IPS-NIHi11 (cell line): ENCODE data around the gene SETD3.
A peak's percentile ranks its signal among the peaks of the same experiment; 100 is the strongest.

Source experiments
- DNase-seq: peaks from one replicate; pipeline ENCODE4 v3.0.0; 2012; ENCODE audit warnings: mixed read lengths, low spot score

Gene SETD3

GRCh38 chr14:99393059-99393655 is 87.5 kb downstream of the SETD3 start:
- peak; percentile 74 for DNase-seq

DNA sequence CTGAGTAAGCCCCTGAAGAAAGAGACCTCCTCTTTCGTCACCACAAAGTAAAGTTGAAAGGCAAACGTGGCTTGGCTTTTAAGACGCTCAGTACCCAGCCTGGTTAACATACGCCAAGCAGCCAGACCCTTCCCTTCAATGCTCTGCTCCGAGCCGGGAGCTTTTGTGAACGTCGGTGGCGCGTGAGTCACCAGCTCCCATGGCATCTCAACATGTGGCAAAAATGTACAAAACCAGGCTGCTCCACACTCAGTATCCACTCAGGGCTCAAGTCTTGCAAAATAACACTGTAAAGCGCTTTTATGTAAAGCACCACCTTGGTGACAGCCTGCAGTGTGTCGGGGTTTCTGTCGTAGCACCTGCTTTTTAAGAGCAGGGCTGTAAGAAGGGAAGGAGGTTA is 89.0 kb downstream of the SETD3 start:
- no peak for DNase-seq

DNA sequence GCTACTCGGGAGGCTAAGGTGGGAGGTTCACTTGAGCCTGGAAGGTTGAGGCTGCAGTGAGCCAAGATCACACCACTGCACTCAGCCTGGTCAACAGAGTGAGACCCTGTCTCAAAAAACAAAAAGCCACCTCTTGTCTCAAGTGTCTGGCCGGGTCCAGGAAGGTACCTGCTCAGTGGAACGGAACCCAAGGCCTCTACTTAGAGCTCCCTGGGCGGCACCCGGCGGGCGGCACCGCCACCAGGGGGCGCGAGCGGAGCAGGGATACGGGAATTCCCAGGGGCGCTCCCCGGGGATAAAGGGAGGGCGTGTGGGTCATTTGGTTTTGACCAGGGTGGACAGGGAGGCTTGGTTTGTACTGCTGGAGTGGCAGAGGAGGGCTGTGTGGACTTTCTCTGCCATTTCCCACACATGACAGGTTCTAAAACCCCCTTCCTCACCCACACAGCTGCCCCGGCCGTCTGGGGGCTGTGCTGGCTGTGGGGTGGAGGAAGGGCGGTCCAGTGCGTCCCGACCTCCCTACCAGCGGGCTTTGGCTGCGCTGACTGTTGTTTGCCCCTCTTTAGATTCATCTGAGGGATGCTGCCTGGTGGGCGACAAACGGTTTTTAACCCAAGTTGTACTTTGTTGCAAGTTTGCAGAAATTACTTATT is 91.4 kb downstream of the SETD3 start:
- DNase-seq: peak; percentile 89

DNA sequence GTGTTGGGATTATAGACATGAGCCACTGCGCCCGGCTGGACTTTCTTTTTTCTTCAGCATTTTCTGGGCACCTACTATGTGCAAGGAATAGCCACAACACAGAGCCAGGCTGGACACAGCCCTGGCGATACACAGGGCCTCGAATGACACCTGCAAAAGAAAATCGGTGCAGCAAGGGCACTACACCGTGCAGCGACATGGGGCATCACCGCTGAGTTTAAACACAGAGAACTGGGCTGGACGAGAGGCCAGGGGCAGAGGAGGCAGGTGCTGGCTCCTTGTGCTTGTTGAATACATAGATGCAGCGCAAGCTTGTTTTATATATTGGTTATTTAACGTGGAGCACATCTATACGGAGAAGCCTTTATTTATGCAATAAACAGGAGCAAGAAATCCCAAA is 92.4 kb downstream of the SETD3 start:
- no peak for DNase-seq

DNA sequence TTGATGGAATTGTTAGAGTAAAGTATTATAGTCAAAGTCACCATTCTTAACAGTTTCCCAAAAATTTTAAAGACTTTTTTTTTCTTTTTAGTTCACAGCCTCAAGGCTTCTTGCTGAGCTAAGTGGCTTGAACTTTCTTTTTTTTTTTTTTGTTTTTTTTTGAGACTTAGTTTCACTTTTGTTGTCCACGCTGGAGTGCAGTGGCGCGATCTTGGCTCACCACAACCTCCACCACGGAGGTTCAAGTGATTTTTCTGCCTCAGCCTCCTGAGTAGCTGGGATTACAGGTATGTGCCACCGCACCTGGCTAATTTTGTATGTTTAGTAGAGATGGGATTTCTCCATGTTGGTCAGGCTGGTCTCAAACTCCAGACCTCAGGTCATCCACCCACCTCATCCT is 92.8 kb downstream of the SETD3 start:
- DNase-seq: no peak

GRCh38 chr14:99384450-99385417 is 95.9 kb downstream of the SETD3 start:
- no peak for DNase-seq

DNA sequence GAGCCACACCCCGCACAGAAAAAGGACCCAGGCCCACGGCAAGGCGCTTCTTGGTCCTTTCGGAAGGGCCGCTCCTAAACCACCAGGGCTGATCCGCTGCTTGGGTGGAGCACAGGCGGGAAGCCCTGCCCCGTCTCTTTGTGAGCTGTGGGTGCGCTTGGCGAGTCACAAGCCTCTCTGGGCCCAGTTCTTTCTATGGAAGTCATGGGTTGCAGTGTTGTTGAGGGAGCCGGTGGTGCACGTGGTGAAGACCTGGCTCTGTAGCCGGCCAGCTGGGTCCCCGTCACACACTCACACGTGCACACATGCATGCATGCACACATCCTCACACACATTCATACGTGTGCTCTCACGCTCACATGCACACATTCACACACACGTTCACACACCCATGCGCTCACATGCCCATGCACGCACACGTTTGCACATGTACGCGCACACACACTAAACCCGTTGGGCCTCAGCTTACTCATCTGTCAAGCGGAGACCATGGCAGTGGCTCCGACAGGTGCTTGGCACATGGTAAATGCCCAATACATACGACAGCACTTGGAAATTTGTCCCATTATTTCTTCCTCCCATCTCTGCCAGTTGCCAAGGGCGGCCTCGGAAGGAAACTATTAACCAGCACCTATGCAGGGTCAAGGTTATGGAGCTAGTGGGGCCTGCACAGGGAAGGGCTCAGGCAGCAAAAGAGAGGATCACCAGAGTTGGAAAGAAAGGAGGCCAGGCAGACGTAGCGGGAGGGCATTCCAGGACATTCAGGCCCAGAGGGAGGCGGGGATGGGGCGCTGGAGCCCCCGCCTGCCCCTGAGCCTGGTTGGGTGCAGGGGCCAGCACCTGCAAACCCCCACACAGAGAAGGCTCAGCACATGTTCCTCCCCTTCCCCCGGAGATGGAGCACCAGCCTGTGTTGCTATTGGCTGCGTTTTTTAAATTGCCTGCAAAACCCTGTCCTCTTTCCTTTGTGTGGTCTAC is 96.9 kb downstream of the SETD3 start:
- DNase-seq: peak; percentile 44

DNA sequence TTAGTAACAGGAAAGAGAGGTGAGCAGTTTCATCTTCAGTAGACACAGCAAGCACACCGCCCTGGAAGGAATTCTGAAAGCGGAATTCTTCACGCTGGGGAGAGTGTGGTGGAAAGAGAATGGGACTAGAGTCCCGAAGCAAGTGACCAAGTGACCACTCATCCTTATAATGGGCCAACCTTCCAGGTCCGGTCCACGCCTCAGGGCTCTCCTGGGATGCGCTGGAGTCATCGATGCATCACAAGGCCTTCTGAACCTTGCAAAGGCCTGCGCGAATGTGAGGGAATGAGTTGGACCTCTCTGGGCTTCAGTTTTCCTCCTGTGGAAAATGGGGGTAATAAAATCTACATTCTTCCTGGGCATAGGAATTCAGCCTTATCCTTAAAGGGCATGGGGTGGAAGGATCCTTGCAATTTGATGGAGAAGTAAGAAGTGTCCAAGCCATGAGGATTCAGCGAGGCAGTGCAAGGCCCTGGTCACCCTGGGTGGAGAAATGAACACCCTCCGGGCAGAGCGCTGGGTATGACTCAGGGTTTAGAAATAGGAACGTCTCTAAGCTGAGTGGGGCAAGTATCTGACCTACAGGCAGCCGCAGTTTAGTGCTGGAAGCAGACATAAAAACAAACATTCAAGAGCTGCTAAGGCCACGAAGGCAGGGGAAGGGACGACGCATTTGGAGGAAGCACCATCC is 97.7 kb downstream of the SETD3 start:
- no peak for DNase-seq

- DNase-seq: no peak
These were observed 98.6 kb downstream of the SETD3 start for GRCh38 chr14:99382071-99382470.

DNA sequence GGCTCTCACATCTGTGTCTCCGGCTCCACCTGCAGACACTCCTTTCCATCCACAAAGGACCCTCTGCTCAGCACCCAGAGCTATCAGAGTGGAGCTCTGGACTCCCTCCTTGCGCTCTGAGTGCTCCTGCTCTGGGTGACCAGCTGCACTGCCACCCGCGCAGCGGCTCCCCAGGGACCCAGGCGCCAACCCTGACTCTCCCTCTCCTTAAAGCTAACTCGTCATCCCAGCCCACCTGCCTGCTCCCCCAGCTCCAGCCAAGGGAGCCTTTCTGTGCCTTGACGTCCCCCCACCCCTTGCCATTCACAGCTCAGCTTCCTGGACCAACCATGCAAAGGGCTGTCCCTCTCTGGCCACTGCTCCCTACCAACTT is 99.0 kb downstream of the SETD3 start:
- DNase-seq: no peak

DNA sequence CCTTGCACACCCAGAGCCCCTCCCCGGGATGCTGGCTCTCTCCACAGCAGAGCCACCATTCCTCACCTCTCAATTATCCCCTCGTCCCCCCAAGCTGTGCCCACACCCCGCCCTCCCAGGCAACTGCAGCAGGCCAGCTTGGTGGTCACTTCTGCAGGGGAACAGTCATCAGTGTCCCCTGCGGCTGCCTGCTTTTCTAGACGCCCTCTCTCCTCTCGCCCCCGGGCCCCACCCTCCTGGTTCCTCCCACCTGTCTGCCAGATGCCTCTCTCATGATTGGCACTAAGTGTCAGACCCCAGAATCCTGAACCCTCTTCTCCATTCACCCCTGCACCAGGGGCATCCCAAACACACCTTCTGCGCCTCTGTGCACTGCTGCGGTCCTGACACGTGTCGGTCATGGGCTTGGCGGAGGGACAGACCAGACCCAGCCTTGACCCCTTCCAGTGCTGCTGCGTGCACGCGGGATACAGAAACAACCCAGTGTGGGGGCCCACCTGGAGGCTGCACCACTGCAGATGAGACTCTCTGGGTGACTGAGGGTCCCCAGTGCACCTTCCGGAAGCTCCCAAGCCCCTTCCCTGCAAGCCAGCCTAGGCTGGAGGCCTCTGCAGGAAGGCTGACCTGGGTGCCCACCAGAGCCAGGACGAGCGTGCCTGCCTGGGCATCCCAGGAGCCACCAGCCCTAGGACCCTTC is 99.5 kb downstream of the SETD3 start:
- DNase-seq: no peak

DNA sequence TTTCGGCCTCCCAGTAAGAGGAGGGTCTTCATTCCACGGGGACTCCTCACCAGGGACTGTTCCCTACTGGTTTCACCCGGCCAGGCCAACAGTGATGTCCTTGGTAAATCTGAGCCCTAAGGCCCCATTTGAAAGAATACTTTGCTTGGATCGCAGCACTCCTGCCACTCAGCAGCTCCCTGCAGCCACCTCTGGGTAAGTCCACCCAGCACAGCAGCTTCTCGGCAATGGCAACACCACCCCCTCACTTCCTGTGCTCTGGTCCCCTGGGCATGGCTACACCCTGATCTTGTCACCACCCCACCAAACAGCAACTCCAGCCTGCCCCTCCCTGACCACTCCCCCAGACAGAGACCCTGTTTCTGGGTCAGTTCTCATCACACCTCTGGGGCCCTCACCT is 100.3 kb downstream of the SETD3 start:
- DNase-seq: no peak

- peak; percentile 49 for DNase-seq
These were observed 101.9 kb downstream of the SETD3 start for GRCh38 chr14:99378782-99379214.

DNA sequence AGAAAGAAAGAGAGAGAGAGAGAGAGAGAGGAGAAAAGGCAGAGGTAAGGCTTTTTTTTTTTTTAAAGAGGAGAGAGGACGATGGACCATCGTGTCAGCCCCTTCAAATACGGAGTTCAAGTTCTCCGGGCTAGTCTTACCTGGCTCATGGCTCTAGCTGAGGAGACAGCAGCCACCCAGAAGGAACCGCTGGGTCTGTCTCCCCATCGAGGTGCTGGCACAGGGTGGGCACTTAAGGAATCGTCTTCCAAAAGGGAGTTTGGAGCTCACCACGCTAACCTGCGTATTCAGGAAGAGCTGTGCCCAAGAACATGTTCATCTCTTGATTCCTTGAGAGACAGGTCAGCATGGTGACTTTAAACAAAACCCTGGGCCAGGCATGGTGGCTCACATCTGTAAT is 102.7 kb downstream of the SETD3 start:
- no peak for DNase-seq

DNA sequence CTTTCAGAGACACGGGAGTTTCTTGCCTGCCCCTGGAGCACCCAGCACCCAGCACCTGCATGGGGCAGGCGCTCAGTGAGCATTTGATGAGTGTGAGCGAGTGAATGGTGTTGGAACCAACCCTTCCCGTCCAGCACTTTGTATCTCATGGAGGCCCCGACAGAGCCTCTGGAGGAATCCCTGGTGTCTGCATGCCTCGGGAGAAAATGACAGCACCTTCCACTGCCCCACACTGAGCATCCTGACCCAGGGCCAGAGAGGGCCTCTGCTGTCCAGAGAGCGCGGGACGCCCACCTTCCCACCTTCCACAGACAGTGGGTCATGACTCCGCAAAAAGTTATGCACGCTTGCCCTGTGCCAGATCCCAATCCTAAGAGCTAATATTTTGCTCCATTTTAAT is 105.7 kb downstream of the SETD3 start:
- no peak for DNase-seq

DNA sequence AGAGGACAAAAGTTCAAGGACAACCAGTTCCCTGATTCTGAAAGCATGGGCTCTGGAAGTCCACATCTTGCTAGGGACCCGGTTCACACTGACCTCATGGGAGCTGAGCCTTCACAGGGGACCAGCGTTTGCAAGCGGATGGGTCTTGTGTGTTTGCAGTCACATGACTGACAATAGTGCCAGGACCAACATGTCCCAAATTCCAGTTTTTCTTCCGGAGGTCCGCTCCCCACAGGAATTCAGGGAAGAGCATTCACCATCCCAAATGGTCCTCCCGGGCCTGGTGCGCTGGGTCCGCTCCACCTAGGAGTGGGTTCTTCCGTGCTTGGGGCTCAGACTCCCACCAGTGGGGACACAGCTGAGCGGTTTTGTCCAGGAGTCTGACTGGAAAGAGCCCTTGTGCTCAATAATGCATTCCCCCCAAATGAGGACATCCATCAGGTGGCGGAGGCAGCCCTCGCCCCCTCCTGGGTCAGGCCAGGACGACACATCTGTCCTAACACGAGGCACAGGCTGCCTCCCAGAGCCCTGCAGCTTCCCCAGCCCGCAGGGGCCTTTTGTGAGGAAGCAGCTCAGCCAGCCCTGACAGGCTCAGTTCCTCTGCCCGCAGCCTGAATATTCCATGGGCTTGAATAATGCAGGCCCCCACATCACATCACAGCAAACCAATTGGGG is 116.9 kb downstream of the SETD3 start:
- peak; percentile 77 for DNase-seq

DNA sequence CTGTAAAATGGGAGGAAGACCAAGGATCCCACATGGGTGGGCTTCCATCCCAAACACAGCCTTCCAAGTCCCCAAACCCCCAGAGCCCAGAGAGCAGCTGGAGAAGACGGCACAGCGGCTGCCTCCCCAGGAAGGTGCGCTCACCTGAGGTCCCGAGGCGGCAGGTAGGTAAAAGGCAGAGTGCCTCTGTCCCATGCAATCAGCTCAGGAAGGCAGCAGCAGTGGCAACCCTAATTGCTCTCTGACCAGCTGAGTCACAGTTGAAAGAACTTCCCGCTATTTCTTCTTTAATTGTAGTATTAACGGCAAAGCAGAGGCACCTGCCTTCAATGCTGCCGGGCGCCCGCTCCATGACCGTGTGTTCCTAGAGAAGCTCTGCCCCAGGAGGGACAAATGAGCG is 117.6 kb downstream of the SETD3 start:
- no peak for DNase-seq

GRCh38 chr14:99361596-99362215 is 119.0 kb downstream of the SETD3 start:
- DNase-seq: no peak

GRCh38 chr14:99360774-99361595 is 119.7 kb downstream of the SETD3 start:
- peak; percentile 40 for DNase-seq
